Measurements from ENCODE around the gene IRF2. TPM values are rescaled to one million over a fixed set of nuclear protein-coding genes. Genes with fewer than 3 reads are reported as not detected.

Gene IRF2
- polyA plus RNA-seq, 1 donor from 2014 or later, result 1.4 TPM

DNA sequence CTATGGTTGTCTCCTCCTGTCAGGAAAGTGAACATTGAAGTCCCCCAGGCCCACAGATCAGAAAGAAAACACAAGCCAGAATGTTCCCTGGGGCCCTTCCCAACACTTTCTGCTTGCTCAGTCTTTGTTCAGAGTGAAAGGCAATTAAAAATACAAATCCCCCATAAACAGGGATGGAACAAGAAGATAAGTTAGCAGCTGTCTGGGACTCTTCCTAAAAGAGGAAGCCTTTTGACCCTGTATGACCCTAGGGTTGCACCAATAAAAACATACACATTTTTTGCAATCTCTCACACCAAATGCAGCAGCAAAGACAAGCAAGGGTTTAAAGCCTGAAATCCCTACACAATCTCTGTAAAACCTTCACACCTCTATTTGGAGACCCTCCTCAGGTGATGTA is 22.6 kb downstream of the IRF2 start (continued):
- TF ChIP-seq RAD21 (conservative IDR thresholded peaks at IDR 0.05), result no peak
- no peak for TF ChIP-seq MXI1 (conservative IDR thresholded peaks at IDR 0.05; ENCODE audit: poor library complexity, severe bottlenecking)

DNA sequence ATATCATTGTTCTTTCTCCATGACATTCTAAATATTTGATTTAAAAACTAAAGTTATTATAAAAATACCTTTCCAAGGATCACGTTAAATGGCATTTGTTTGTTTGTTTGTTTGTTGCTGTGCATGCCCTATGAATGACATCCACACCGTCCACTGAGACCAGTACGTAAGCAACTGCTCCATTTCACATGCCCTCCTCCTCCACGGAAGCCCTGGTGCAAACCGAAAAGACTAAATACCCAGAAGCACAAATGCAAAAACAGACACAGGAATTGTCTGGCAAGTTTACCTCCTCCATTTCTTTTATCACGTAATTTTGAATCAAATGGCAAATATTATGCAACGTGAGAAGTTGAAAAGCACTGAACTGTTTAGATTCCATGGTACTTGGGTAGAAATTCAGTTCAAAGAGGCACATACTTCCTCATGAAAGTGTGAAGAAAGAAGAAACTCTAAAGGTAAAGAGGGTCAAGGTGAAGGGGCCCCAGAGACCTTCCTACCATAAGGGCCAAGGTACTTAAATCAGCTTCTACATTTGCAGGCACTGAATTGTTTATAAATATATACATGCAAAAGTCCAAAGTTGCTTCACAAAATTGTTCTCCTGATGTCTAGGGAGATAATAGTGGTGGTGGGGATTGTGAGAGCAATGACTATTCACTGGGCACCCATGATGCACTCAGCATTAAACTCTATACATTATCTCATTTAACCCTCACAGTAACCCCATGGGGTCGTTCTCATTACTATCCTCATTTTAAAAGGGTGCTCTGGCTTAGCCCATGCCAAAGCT is 23.4 kb downstream of the IRF2 start:
- H4K20me1 ChIP-seq (ENCODE audit: insufficient read depth), result no peaks in the 10 kb centered on the region
- H3K27ac ChIP-seq (ENCODE audit: low read length), result no peak overlapping the region
- no peaks in the 10 kb centered on the region for H3K9me3 ChIP-seq (ENCODE audit: low read length)
- no peak overlapping the region for H2AFZ ChIP-seq (ENCODE audit: low read depth, low read length)
- H3K79me2 ChIP-seq (replicated peaks; ENCODE audit: insufficient read depth, low read length), result no peaks in the 10 kb centered on the region
- no peaks in the 10 kb centered on the region for H3K9me2 ChIP-seq (ENCODE audit: insufficient read depth, low read length)
- no peak overlapping the region for H3K9ac ChIP-seq (ENCODE audit: low read length)
- no peaks in the 10 kb centered on the region for H3K36me3 ChIP-seq (ENCODE audit: insufficient read depth, low read length)
- TF ChIP-seq, protein P1, sequence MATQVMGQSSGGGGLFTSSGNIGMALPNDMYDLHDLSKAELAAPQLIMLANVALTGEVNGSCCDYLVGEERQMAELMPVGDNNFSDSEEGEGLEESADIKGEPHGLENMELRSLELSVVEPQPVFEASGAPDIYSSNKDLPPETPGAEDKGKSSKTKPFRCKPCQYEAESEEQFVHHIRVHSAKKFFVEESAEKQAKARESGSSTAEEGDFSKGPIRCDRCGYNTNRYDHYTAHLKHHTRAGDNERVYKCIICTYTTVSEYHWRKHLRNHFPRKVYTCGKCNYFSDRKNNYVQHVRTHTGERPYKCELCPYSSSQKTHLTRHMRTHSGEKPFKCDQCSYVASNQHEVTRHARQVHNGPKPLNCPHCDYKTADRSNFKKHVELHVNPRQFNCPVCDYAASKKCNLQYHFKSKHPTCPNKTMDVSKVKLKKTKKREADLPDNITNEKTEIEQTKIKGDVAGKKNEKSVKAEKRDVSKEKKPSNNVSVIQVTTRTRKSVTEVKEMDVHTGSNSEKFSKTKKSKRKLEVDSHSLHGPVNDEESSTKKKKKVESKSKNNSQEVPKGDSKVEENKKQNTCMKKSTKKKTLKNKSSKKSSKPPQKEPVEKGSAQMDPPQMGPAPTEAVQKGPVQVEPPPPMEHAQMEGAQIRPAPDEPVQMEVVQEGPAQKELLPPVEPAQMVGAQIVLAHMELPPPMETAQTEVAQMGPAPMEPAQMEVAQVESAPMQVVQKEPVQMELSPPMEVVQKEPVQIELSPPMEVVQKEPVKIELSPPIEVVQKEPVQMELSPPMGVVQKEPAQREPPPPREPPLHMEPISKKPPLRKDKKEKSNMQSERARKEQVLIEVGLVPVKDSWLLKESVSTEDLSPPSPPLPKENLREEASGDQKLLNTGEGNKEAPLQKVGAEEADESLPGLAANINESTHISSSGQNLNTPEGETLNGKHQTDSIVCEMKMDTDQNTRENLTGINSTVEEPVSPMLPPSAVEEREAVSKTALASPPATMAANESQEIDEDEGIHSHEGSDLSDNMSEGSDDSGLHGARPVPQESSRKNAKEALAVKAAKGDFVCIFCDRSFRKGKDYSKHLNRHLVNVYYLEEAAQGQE (IDR thresholded peaks at IDR 0.05; ENCODE audit: borderline replicate concordance), result no peak
- TF ChIP-seq EP300 (conservative IDR thresholded peaks at IDR 0.05; ENCODE audit: poor library complexity, severe bottlenecking) (no peak), TAF1 (IDR thresholded peaks at IDR 0.05; ENCODE audit: low read depth) (no peak), MXI1 (conservative IDR thresholded peaks at IDR 0.05; ENCODE audit: poor library complexity, severe bottlenecking) (no peak), POLR2AphosphoS5 (IDR thresholded peaks at IDR 0.05) (no peak), EZH2 (IDR thresholded peaks at IDR 0.05; ENCODE audit: borderline replicate concordance, insufficient read depth, low read length, poor library complexity, severe bottlenecking) (no peak), RAD21 (conservative IDR thresholded peaks at IDR 0.05) (no peak), SMC3 (conservative IDR thresholded peaks at IDR 0.05; ENCODE audit: poor library complexity) (no peak)
- TF ChIP-seq, protein P2, sequence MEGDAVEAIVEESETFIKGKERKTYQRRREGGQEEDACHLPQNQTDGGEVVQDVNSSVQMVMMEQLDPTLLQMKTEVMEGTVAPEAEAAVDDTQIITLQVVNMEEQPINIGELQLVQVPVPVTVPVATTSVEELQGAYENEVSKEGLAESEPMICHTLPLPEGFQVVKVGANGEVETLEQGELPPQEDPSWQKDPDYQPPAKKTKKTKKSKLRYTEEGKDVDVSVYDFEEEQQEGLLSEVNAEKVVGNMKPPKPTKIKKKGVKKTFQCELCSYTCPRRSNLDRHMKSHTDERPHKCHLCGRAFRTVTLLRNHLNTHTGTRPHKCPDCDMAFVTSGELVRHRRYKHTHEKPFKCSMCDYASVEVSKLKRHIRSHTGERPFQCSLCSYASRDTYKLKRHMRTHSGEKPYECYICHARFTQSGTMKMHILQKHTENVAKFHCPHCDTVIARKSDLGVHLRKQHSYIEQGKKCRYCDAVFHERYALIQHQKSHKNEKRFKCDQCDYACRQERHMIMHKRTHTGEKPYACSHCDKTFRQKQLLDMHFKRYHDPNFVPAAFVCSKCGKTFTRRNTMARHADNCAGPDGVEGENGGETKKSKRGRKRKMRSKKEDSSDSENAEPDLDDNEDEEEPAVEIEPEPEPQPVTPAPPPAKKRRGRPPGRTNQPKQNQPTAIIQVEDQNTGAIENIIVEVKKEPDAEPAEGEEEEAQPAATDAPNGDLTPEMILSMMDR (IDR thresholded peaks at IDR 0.05; ENCODE audit: poor library complexity, severe bottlenecking), result no peak
- H3K27me3 ChIP-seq (ENCODE audit: insufficient read depth, low read depth, low read length), result no peaks in the 10 kb centered on the region
- no peaks in the 10 kb centered on the region for H3F3A ChIP-seq (ENCODE audit: insufficient read depth, low read length, poor library complexity, severe bottlenecking)
- H3K4me3 ChIP-seq (ENCODE audit: low read length), result no peak overlapping the region
- H3K4me2 ChIP-seq (ENCODE audit: low read length), result no peak overlapping the region

DNA sequence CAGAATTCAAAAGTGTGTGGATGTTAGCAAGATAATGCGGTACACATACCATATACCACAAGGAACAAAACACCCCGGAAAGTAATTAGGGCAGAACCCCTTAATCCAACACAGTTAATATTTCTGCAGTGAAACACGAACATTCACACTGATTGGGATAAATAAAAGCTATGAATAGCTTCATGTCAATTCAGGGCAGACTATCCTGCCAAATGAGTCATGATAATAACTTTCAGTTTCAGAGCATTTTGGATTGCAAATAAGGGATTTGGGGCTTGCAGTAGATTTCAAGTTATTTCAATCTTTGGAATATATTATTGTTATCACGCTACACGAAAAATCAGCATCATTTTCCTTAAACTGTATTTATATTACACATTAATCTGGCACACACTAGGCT is 24.3 kb downstream of the IRF2 start:
- Histone ChIP-seq H3K9me2 (ENCODE audit: insufficient read depth, low read length) (no peaks in the 10 kb centered on the region), H3K4me3 (ENCODE audit: low read length) (no peak overlapping the region), H3F3A (ENCODE audit: insufficient read depth, low read length, poor library complexity, severe bottlenecking) (no peaks in the 10 kb centered on the region), H3K27me3 (ENCODE audit: insufficient read depth, low read depth, low read length) (no peaks in the 10 kb centered on the region), H3K9me3 (ENCODE audit: low read length) (no peaks in the 10 kb centered on the region), H3K79me2 (replicated peaks; ENCODE audit: insufficient read depth, low read length) (no peaks in the 10 kb centered on the region), H3K9ac (ENCODE audit: low read length) (no peak overlapping the region), H2AFZ (ENCODE audit: low read depth, low read length) (no peak overlapping the region), H3K27ac (ENCODE audit: low read length) (no peak overlapping the region), H3K4me2 (ENCODE audit: low read length) (no peak overlapping the region), H3K36me3 (ENCODE audit: insufficient read depth, low read length) (no peaks in the 10 kb centered on the region), H4K20me1 (ENCODE audit: insufficient read depth) (no peaks in the 10 kb centered on the region)
- TF ChIP-seq POLR2AphosphoS5 (IDR thresholded peaks at IDR 0.05), result no peak
